Measurements from ENCODE around the gene ERGIC1. TPM values are rescaled to one million over a fixed set of nuclear protein-coding genes. Genes with fewer than 3 reads are reported as not detected.

ERGIC1 gene
- total RNA-seq, 2 experiments from 2014 or later: 30.9 to 34.7 TPM

GRCh38 chr5:172939611-172940267 is 105.7 kb downstream of the ERGIC1 start:
- H3K4me1 Mint-ChIP-seq: no peaks in the 10 kb centered on the region
- DNase-seq: no peak
- H3K4me3 Mint-ChIP-seq: no peak overlapping the region
- H3K27me3 Mint-ChIP-seq: no peaks in the 10 kb centered on the region
- no peaks in the 10 kb centered on the region for H3K9me3 Mint-ChIP-seq (ENCODE audit: low read depth)
- ATAC-seq: no peak
- CTCF ChIA-PET: interaction anchor here (1.0 to 14.2 kb wide), 6 partner anchors 8 to 230 kb away, joined by 3 to 291 read pairs (median 5); no protein-coding TSS in a partner anchor
- no peaks in the 10 kb centered on the region for H3K36me3 Mint-ChIP-seq
- no peak overlapping the region for H3K27ac Mint-ChIP-seq

- no peak overlapping the region for H3K4me3 Mint-ChIP-seq
- no peak overlapping the region for H3K27ac Mint-ChIP-seq
- H3K4me1 Mint-ChIP-seq: no peaks in the 10 kb centered on the region
- no peaks in the 10 kb centered on the region for H3K9me3 Mint-ChIP-seq (ENCODE audit: low read depth)
- H3K36me3 Mint-ChIP-seq: no peaks in the 10 kb centered on the region
- ATAC-seq: no peak
- no peak for DNase-seq
- CTCF ChIA-PET: interaction anchor here (1.0 to 2.3 kb wide), 5 partner anchors 9 to 226 kb away, joined by 3 to 7 read pairs (median 3); no protein-coding TSS in a partner anchor
- no peaks in the 10 kb centered on the region for H3K27me3 Mint-ChIP-seq
Measured at GRCh38 chr5:172940268-172941066, 106.4 kb downstream of the ERGIC1 start.

- no peaks in the 10 kb centered on the region for H3K36me3 Mint-ChIP-seq
- H3K9me3 Mint-ChIP-seq (ENCODE audit: low read depth): no peaks in the 10 kb centered on the region
- no peak overlapping the region for H3K27ac Mint-ChIP-seq
- H3K27me3 Mint-ChIP-seq: no peaks in the 10 kb centered on the region
- no peak for DNase-seq
- ATAC-seq: no peak
- no peak overlapping the region for H3K4me3 Mint-ChIP-seq
- H3K4me1 Mint-ChIP-seq: no peaks in the 10 kb centered on the region
- CTCF ChIA-PET: interaction anchor here (1.8 to 2.3 kb wide), 3 partner anchors 9 to 226 kb away, joined by 7 read pairs; no protein-coding TSS in a partner anchor
Measured at GRCh38 chr5:172941067-172941516, 107.0 kb downstream of the ERGIC1 start.

- no peaks in the 10 kb centered on the region for H3K27me3 Mint-ChIP-seq
- CTCF ChIA-PET: interaction anchor here (1.8 kb wide), 1 partner anchor 10 kb away, joined by 7 read pairs; no protein-coding TSS in a partner anchor
- no peak for ATAC-seq
Measured at GRCh38 chr5:172942556-172942955, 108.5 kb downstream of the ERGIC1 start.

GRCh38 chr5:172943283-172943841 is 109.3 kb downstream of the ERGIC1 start:
- CTCF ChIA-PET: interaction anchor here (0.6 kb wide), 1 partner anchor 31 kb away, joined by 3 read pairs; no protein-coding TSS in a partner anchor
- H3K9me3 Mint-ChIP-seq (ENCODE audit: low read depth): no peaks in the 10 kb centered on the region
- ATAC-seq (no peak), DNase-seq (no peak)
- no peak overlapping the region for H3K27ac Mint-ChIP-seq
- H3K4me3 Mint-ChIP-seq: no peak overlapping the region
- no peaks in the 10 kb centered on the region for H3K4me1 Mint-ChIP-seq
- H3K27me3 Mint-ChIP-seq: no peaks in the 10 kb centered on the region
- H3K36me3 Mint-ChIP-seq: no peaks in the 10 kb centered on the region

More at GRCh38 chr5:172942556-172942955, 108.5 kb downstream of the ERGIC1 start:
- DNase-seq: no peak
- Mint-ChIP-seq H3K4me1 (no peaks in the 10 kb centered on the region), H3K27ac (no peak overlapping the region), H3K36me3 (no peaks in the 10 kb centered on the region), H3K4me3 (no peak overlapping the region), H3K9me3 (ENCODE audit: low read depth) (no peaks in the 10 kb centered on the region)

GRCh38 chr5:172943906-172944305 is 109.9 kb downstream of the ERGIC1 start:
- H3K36me3 Mint-ChIP-seq: no peaks in the 10 kb centered on the region
- CTCF ChIA-PET: interaction anchor here (0.6 kb wide), 1 partner anchor 32 kb away, joined by 3 read pairs; no protein-coding TSS in a partner anchor

GRCh38 chr5:172944741-172945140 is 110.7 kb downstream of the ERGIC1 start:
- Mint-ChIP-seq H3K36me3 (no peaks in the 10 kb centered on the region), H3K27me3 (no peaks in the 10 kb centered on the region), H3K27ac (no peak overlapping the region), H3K4me1 (no peaks in the 10 kb centered on the region), H3K4me3 (no peak overlapping the region), H3K9me3 (ENCODE audit: low read depth) (no peaks in the 10 kb centered on the region)
- CTCF ChIA-PET: no interaction called here
- DNase-seq: no peak
- no peak for ATAC-seq

More at GRCh38 chr5:172943906-172944305, 109.9 kb downstream of the ERGIC1 start:
- H3K4me3 Mint-ChIP-seq: no peak overlapping the region
- no peak for DNase-seq
- no peaks in the 10 kb centered on the region for H3K4me1 Mint-ChIP-seq
- no peaks in the 10 kb centered on the region for H3K9me3 Mint-ChIP-seq (ENCODE audit: low read depth)
- H3K27me3 Mint-ChIP-seq: no peaks in the 10 kb centered on the region
- no peak overlapping the region for H3K27ac Mint-ChIP-seq
- no peak for ATAC-seq

- Mint-ChIP-seq H3K27me3 (no peaks in the 10 kb centered on the region), H3K4me1 (no peaks in the 10 kb centered on the region), H3K4me3 (no peak overlapping the region), H3K27ac (no peak overlapping the region), H3K36me3 (no peaks in the 10 kb centered on the region), H3K9me3 (ENCODE audit: low read depth) (no peaks in the 10 kb centered on the region)
- CTCF ChIA-PET: no interaction called here
- DNase-seq (no peak), ATAC-seq (no peak)
Measured at GRCh38 chr5:172945151-172945550, 111.1 kb downstream of the ERGIC1 start.

- ATAC-seq (no peak), DNase-seq (no peak)
- no peaks in the 10 kb centered on the region for H3K9me3 Mint-ChIP-seq (ENCODE audit: low read depth)
- no peaks in the 10 kb centered on the region for H3K4me1 Mint-ChIP-seq
- CTCF ChIA-PET: no interaction called here
- no peak overlapping the region for H3K4me3 Mint-ChIP-seq
- H3K27ac Mint-ChIP-seq: no peak overlapping the region
- no peaks in the 10 kb centered on the region for H3K36me3 Mint-ChIP-seq
- H3K27me3 Mint-ChIP-seq: no peaks in the 10 kb centered on the region
Measured at GRCh38 chr5:172946146-172946545, 112.1 kb downstream of the ERGIC1 start.

- CTCF ChIA-PET: interaction anchor here (0.5 to 1.6 kb wide), 2 partner anchors 9 to 484 kb away, joined by 3 to 4 read pairs; partner anchors contain the start of gene RPL26L1
Measured at GRCh38 chr5:172949426-172949825, 115.4 kb downstream of the ERGIC1 start.

GRCh38 chr5:172950176-172950965 is 116.3 kb downstream of the ERGIC1 start:
- Mint-ChIP-seq H3K9me3 (ENCODE audit: low read depth) (no peaks in the 10 kb centered on the region), H3K36me3 (no peaks in the 10 kb centered on the region), H3K4me1 (no peaks in the 10 kb centered on the region), H3K4me3 (no peak overlapping the region), H3K27ac (no peak overlapping the region), H3K27me3 (no peaks in the 10 kb centered on the region)
- DNase-seq: no peak
- ATAC-seq: no peak
- CTCF ChIA-PET: no interaction called here

More at GRCh38 chr5:172949426-172949825, 115.4 kb downstream of the ERGIC1 start:
- no peaks in the 10 kb centered on the region for H3K27me3 Mint-ChIP-seq
- H3K4me3 Mint-ChIP-seq: no peak overlapping the region
- no peaks in the 10 kb centered on the region for H3K36me3 Mint-ChIP-seq
- no peaks in the 10 kb centered on the region for H3K9me3 Mint-ChIP-seq (ENCODE audit: low read depth)
- H3K27ac Mint-ChIP-seq: no peak overlapping the region
- no peaks in the 10 kb centered on the region for H3K4me1 Mint-ChIP-seq
- no peak for DNase-seq
- ATAC-seq: no peak

- Mint-ChIP-seq H3K4me3 (no peak overlapping the region), H3K36me3 (no peaks in the 10 kb centered on the region), H3K27ac (no peak overlapping the region), H3K27me3 (no peaks in the 10 kb centered on the region), H3K9me3 (ENCODE audit: low read depth) (no peaks in the 10 kb centered on the region), H3K4me1 (no peaks in the 10 kb centered on the region)
- ATAC-seq (no peak), DNase-seq (no peak)
- CTCF ChIA-PET: no interaction called here
Measured at GRCh38 chr5:172951371-172952033, 117.5 kb downstream of the ERGIC1 start.

Data from activated CD8-positive, alpha-beta memory T cell treated with anti-CD3 and anti-CD28 coated beads, Interleukin-2, amount 10 ng/mL, durations not matched to agents 7 days and 5 days (primary cell).